Subcutaneous abdominal adipose tissue (tissue), 5 donors: Measurements from ENCODE around the gene ACAD9.
"Not testable (repeated sequence)": the region's sequence is repeated elsewhere in the genome, so short reads cannot be mapped to it uniquely, and the experiment has no call there.

ENCODE experiments used
- H3K27ac ChIP-seq: one replicate; pipeline ENCODE4 v1.7.0; 2013; ENCODE audit warnings: low read depth, mild to moderate bottlenecking, inconsistent platforms, low read length, moderate library complexity
- H3K27me3 ChIP-seq, 5 donors: one replicate each; pipeline ENCODE4 v1.7.0; 2013; ENCODE audit warnings: low read length in 5 of 5, inconsistent platforms in 1 of 5; ENCODE audit not compliant: control insufficient read depth in 5 of 5, insufficient read depth in 4 of 5
- H3K36me3 ChIP-seq, 5 donors: one replicate each; pipeline ENCODE4 v1.7.0; 2013; ENCODE audit warnings: low read length in 5 of 5; ENCODE audit not compliant: control insufficient read depth in 5 of 5, insufficient read depth in 5 of 5
- H3K4me1 ChIP-seq, 5 donors: one replicate each; pipeline ENCODE4 v1.7.0; 2013; ENCODE audit warnings: low read length in 5 of 5, mild to moderate bottlenecking in 3 of 5, moderate library complexity in 1 of 5; ENCODE audit not compliant: control insufficient read depth in 5 of 5, insufficient read depth in 5 of 5
- H3K4me3 ChIP-seq, 5 donors: one replicate each; pipeline ENCODE4 v1.7.0; 2013; ENCODE audit warnings: low read length in 5 of 5, low read depth in 1 of 5
- H3K9ac ChIP-seq, 5 donors: one replicate each; pipeline ENCODE4 v1.7.0; 2013; ENCODE audit warnings: low read length in 5 of 5, mild to moderate bottlenecking in 4 of 5, moderate library complexity in 3 of 5
- H3K9me3 ChIP-seq, 5 donors: one replicate each; pipeline ENCODE4 v1.7.0; 2013; ENCODE audit warnings: low read length in 5 of 5; ENCODE audit not compliant: control insufficient read depth in 5 of 5
- donor health status: healthy.
- donor health status: healthy.
- donor health status: healthy.
- donor health status: healthy.
- donor health status: healthy.

The ACAD9 gene

DNA sequence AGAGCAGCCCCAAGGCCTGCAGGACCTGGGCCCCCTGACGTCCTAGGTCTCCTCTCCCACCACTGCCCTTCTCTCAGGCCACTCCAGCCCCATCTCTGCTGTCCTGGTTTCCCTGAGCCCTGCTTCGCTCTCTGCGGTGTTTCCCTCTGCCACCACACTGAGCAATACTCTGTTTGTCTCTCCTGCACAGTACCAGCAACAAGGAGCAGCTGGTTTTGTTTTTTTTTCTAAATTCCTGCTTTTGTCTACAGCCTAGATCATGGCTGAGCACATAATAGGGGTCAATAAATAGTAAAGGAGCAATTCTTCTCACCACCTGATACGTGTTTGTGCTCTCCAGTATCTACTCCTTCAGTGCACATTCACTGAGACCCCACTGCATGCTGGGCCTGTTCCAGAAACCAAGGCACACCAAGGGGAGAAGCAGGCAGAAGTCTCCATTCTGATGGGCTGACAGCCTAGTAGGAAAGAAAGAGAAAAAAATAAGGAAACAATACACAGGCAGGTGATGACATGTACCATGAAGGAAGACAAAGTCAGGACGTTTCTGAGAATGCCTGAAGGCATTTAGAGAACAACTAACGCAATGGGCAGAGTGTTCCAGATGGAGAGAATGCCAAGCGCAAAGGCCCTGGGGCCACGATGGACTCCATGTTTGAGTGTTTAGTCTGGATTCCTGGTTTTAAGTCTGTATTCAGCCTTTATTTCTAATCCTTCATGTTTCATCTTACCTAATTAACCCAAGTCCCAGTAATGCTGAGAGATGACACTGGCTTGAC, 6.0 kb upstream of the ACAD9 start:
- no peaks in the 10 kb centered on the region for H3K36me3 ChIP-seq
- H3K27ac ChIP-seq, result no peak overlapping the region
- H3K9me3 ChIP-seq, result no peaks in the 10 kb centered on the region
- H3K4me1 ChIP-seq, result peaks cover 1 to 21% (median 20%) of the 10 kb centered on the region in 5 donors
- no peak overlapping the region for H3K9ac ChIP-seq
- H3K27me3 ChIP-seq, result no peaks in the 10 kb centered on the region
- H3K4me3 ChIP-seq, result no peak overlapping the region

- Histone ChIP-seq H3K27ac (no peak overlapping the region), H3K4me1 (peaks cover 6 to 30% (median 29%) of the 10 kb centered on the region in 5 donors), H3K36me3 (no peaks in the 10 kb centered on the region), H3K4me3 (no peak overlapping the region), H3K9me3 (no peaks in the 10 kb centered on the region), H3K27me3 (no peaks in the 10 kb centered on the region), H3K9ac (no peak overlapping the region)
Measured at GRCh38 chr3:128874481-128875180, 4.8 kb upstream of the ACAD9 start.

DNA sequence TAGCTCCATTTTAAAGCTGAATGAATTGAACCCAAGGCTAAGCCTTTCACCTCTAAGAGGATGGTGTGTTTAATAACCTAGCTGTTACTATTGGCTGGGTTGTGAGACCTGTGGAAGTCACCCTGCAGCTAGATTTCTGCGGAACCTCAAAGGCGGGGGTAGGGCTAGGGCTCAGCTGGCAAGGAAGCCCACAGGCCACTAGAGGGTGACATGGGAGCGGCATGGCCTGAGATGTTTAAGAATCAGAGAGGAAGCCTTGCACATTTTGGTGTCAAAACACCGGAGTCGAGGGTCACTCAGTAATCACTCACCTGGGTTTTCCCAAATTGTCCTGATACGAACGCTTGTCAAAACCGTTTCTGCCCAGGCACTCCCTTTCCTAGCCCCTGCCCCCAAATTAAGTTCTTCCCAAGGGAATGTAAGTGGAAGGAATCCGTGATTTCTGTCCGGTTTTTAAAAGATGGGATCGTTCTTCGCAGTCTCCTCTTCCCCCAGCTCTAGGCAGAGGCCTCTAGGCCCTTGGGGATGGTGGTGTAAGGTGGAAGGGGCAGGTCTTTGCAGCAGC, 3.8 kb upstream of the ACAD9 start:
- peaks cover 10 to 40% (median 39%) of the 10 kb centered on the region in 5 donors for H3K4me1 ChIP-seq
- peak overlapping the region in 1 of 5 donors; percentile 50 for H3K9ac ChIP-seq
- no peaks in the 10 kb centered on the region for H3K9me3 ChIP-seq
- H3K27ac ChIP-seq, result no peak overlapping the region
- no peaks in the 10 kb centered on the region for H3K36me3 ChIP-seq
- H3K27me3 ChIP-seq, result no peaks in the 10 kb centered on the region
- H3K4me3 ChIP-seq, result no peak overlapping the region

DNA sequence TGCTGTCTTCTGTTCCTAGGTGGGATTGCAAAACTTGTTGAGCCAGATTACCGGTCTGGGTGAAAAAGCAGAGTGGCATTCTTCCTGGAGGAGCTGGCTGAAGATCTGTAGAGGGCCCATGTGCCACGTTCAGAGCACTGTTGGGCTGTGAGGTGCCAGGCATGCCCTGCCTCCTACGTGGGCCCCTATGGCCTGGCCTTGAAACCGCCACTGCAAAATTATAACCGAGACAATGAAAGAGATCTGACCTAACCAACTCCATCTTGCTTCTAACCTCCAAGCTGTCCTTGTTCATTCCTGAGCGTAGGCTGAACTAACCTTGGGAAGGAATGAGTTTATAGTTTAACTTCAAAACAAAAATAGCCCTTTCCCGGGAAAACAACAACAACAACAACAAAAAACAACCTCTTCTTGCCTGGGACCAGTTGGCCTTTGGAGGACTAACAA, 1.4 kb upstream of the ACAD9 start:
- Histone ChIP-seq H3K9me3 (no peaks in the 10 kb centered on the region), H3K4me1 (peaks cover 13 to 61% (median 58%) of the 10 kb centered on the region in 5 donors), H3K4me3 (peak overlapping the region; percentile 59 to 96 (median 86)), H3K36me3 (peaks cover 2 to 16% (median 5%) of the 10 kb centered on the region in 5 donors), H3K9ac (peak overlapping the region in 3 of 5 donors; percentile 92 to 99 (median 96)), H3K27ac (peak overlapping the region; percentile 100), H3K27me3 (no peaks in the 10 kb centered on the region)

DNA sequence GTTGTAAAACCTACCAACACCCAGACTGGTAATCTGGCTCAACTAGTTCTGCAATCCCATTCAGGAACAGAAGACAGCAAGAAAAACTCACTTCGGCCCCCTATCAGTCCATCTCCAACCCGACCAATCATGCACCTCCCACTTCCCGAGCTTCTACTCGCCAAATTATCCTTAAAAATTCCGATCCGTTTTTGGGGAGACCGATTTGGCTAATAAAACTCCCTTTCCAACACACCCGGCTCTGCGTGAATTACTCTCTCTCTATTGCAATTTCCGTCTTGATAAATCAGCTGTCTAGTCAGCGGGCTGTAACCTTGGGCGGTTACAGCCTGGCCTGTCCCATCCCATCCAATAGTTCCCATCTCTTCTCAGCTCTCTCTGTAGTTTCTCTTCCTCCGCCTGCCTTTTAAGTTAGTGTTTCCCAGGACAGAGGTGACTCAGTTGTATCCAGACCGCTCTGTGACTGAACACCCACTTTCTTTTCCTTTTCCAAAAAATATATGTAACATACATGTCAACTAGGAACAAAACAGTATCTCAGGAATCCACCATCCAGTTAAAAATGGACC, 780 bp upstream of the ACAD9 start:
- Histone ChIP-seq H3K36me3 (peaks cover 2 to 16% (median 5%) of the 10 kb centered on the region in 5 donors), H3K9ac (peak overlapping the region; percentile 76 to 99 (median 96)), H3K9me3 (no peaks in the 10 kb centered on the region), H3K4me1 (peaks cover 13 to 66% (median 59%) of the 10 kb centered on the region in 5 donors), H3K27me3 (no peaks in the 10 kb centered on the region), H3K4me3 (peak overlapping the region; percentile 59 to 96 (median 86)), H3K27ac (peak overlapping the region; percentile 100)

- Histone ChIP-seq H3K4me1 (peaks cover 13 to 71% (median 59%) of the 10 kb centered on the region in 5 donors), H3K27ac (peak overlapping the region; percentile 100), H3K4me3 (peak overlapping the region; percentile 85 to 96 (median 87)), H3K9me3 (no peaks in the 10 kb centered on the region), H3K27me3 (no peaks in the 10 kb centered on the region), H3K36me3 (peaks cover 6 to 28% (median 13%) of the 10 kb centered on the region in 5 donors), H3K9ac (peak overlapping the region; percentile 76 to 96 (median 92))
Measured at GRCh38 chr3:128879991-128880390, 571 bp downstream of the ACAD9 start.

GRCh38 chr3:128880455-128880854, 1.0 kb downstream of the ACAD9 start:
- Histone ChIP-seq H3K4me1 (peaks cover 13 to 71% (median 57%) of the 10 kb centered on the region in 5 donors), H3K9ac (peak overlapping the region in 2 of 5 donors; percentile 92 to 96), H3K36me3 (peaks cover 6 to 32% (median 14%) of the 10 kb centered on the region in 5 donors), H3K4me3 (peak overlapping the region in 4 of 5 donors; percentile 22 to 94 (median 86))
- H3K9me3 ChIP-seq, H3K27me3 ChIP-seq, H3K27ac ChIP-seq: not testable (repeated sequence)

DNA sequence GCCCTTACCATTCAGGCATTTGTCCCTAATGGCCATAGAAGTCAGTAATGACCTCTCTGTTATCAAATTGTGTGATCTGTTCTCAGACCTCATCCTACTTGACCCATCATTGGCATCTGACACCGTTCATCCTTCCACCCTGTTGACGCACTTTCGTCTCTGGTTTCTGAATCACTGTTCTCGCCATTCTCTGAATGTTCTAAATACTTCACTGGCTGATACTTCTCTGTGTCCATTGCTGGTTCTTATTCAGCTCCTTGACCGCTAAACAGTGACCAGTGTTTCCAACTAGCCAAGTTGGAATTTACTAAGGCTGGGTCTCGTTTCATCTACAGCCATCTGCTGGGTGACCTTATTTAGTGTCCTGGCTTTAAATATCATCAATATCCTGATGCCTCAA, 2.2 kb downstream of the ACAD9 start:
- H3K27ac ChIP-seq, result no peak overlapping the region
- H3K27me3 ChIP-seq, result no peaks in the 10 kb centered on the region
- no peaks in the 10 kb centered on the region for H3K9me3 ChIP-seq
- H3K4me1 ChIP-seq, result peaks cover 13 to 61% (median 48%) of the 10 kb centered on the region in 5 donors
- peaks cover 6 to 32% (median 14%) of the 10 kb centered on the region in 5 donors for H3K36me3 ChIP-seq
- peak overlapping the region in 1 of 5 donors; percentile 21 for H3K9ac ChIP-seq
- no peak overlapping the region for H3K4me3 ChIP-seq

DNA sequence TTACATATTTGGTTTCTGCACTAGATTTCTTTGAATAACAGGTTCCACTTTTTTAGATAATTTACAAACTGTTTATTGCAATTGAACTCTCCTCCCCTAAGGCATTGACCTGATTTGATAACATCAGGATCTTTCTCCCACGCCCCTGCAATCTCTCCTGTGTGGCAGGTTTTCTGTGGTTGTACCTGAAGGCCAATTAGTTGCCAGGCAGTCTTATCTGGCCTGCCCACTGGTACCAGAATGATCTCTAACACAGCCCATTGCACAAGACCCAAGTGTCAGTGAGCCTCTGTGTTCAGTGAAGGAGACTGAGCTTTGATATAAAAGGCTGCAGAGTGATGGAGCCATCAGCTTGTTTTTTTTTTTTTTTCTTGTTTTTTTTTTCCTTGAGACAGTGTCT, 3.3 kb downstream of the ACAD9 start:
- no peak overlapping the region for H3K27ac ChIP-seq
- no peaks in the 10 kb centered on the region for H3K27me3 ChIP-seq
- no peaks in the 10 kb centered on the region for H3K9me3 ChIP-seq
- no peak overlapping the region for H3K9ac ChIP-seq
- H3K4me3 ChIP-seq, result no peak overlapping the region
- H3K36me3 ChIP-seq, result peaks cover 6 to 39% (median 24%) of the 10 kb centered on the region in 5 donors
- H3K4me1 ChIP-seq, result peaks cover 13 to 59% (median 45%) of the 10 kb centered on the region in 5 donors
